HEK293 (cell line): ENCODE results near the gene MLLT6.
A peak's percentile ranks its signal among the peaks of the same experiment; 100 is the strongest.

ENCODE experiments used
- GFI1B ChIP-seq: fragments of 450-650 bp; formaldehyde crosslinking; IDR thresholded peaks from 2 replicates; pipeline ENCODE4 v1.5.1; 2016; ENCODE audit warnings: missing biosample characterization, missing genetic modification characterization
- GLI4 ChIP-seq: fragments of 450-650 bp; formaldehyde crosslinking; IDR thresholded peaks from 2 replicates; pipeline ENCODE4 v1.5.1; 2016; ENCODE audit warnings: missing biosample characterization, missing genetic modification characterization
- GLIS2 ChIP-seq: fragments of 450-650 bp; formaldehyde crosslinking; IDR thresholded peaks from 2 replicates; pipeline ENCODE4 v1.5.1; 2016; ENCODE audit warnings: missing biosample characterization, missing genetic modification characterization
- IKZF3 ChIP-seq: fragments of 450-650 bp; IDR thresholded peaks from 2 replicates; pipeline ENCODE4 v1.5.0; 2018; ENCODE audit warnings: missing biosample characterization, mild to moderate bottlenecking, missing genetic modification characterization, moderate library complexity
- KLF1 ChIP-seq: fragments of 450-650 bp; formaldehyde crosslinking; IDR thresholded peaks from 2 replicates; pipeline ENCODE4 v1.5.1; 2016; ENCODE audit warnings: missing biosample characterization, missing genetic modification characterization
- PRDM1 ChIP-seq: fragments of 450-650 bp; formaldehyde crosslinking; IDR thresholded peaks from 2 replicates; pipeline ENCODE4; 2016; ENCODE audit warnings: missing biosample characterization, missing genetic modification characterization
- RBAK ChIP-seq: fragments of 450-650 bp; formaldehyde crosslinking; IDR thresholded peaks from 2 replicates; pipeline ENCODE4 v1.5.1; 2016; ENCODE audit warnings: missing biosample characterization, missing genetic modification characterization
- SETDB1 ChIP-seq: IDR thresholded peaks from one replicate; pipeline ENCODE4 v1.6.1; 2017; ENCODE audit warnings: mild to moderate bottlenecking, low read length, moderate library complexity, mixed read lengths; ENCODE audit not compliant: insufficient read length
- ZBTB17 ChIP-seq: fragments of 450-650 bp; formaldehyde crosslinking; IDR thresholded peaks from 2 replicates; pipeline ENCODE4 v1.5.1; 2016; ENCODE audit warnings: missing biosample characterization, missing genetic modification characterization
- ZBTB20 ChIP-seq: fragments of 450-650 bp; formaldehyde crosslinking; IDR thresholded peaks from 2 replicates; pipeline ENCODE4 v1.5.1; 2016; ENCODE audit warnings: missing biosample characterization, missing genetic modification characterization
- ZFHX2 ChIP-seq: fragments of 450-650 bp; formaldehyde crosslinking; conservative IDR thresholded peaks from 2 replicates; pipeline ENCODE4 v1.5.1; 2016; ENCODE audit warnings: missing biosample characterization, missing genetic modification characterization
- ZFP41 ChIP-seq: fragments of 450-650 bp; formaldehyde crosslinking; IDR thresholded peaks from 2 replicates; pipeline ENCODE4 v1.5.1; 2016; ENCODE audit warnings: missing biosample characterization, missing genetic modification characterization, borderline replicate concordance
- ZNF184 ChIP-seq: fragments of 450-650 bp; IDR thresholded peaks from 2 replicates; pipeline ENCODE4 v1.5.1; 2018; ENCODE audit warnings: missing biosample characterization, mild to moderate bottlenecking, missing genetic modification characterization
- ZNF223 ChIP-seq: fragments of 450-650 bp; formaldehyde crosslinking; IDR thresholded peaks from 2 replicates; pipeline ENCODE4 v1.5.1; 2016; ENCODE audit warnings: missing biosample characterization, missing genetic modification characterization
- ZNF23 ChIP-seq: fragments of 450-650 bp; formaldehyde crosslinking; IDR thresholded peaks from 2 replicates; pipeline ENCODE4 v1.5.1; 2016; ENCODE audit warnings: missing biosample characterization, missing genetic modification characterization, borderline replicate concordance
- ZNF391 ChIP-seq: fragments of 450-650 bp; formaldehyde crosslinking; IDR thresholded peaks from 2 replicates; pipeline ENCODE4 v1.5.1; 2016; ENCODE audit warnings: low read depth, missing biosample characterization, missing genetic modification characterization, borderline replicate concordance
- ZNF514 ChIP-seq: fragments of 450-650 bp; formaldehyde crosslinking; IDR thresholded peaks from 2 replicates; pipeline ENCODE4 v1.5.1; 2016; ENCODE audit warnings: missing biosample characterization, missing genetic modification characterization
- ZNF544 ChIP-seq: fragments of 450-650 bp; formaldehyde crosslinking; IDR thresholded peaks from 2 replicates; pipeline ENCODE4 v1.5.0; 2017; ENCODE audit warnings: missing biosample characterization, missing genetic modification characterization
- ZNF792 ChIP-seq: fragments of 450-650 bp; formaldehyde crosslinking; IDR thresholded peaks from 2 replicates; pipeline ENCODE4 v1.5.1; 2016; ENCODE audit warnings: missing biosample characterization, missing genetic modification characterization
- TF ChIP-seq, protein P1 (sequence below): fragments of 450-650 bp; formaldehyde crosslinking; IDR thresholded peaks from 2 replicates; pipeline ENCODE4 v1.5.1; 2016; ENCODE audit warnings: missing biosample characterization, missing genetic modification characterization
- TF ChIP-seq, protein P2 (sequence below): fragments of 450-650 bp; formaldehyde crosslinking; IDR thresholded peaks from 2 replicates; pipeline ENCODE4 v1.5.1; 2016; ENCODE audit warnings: missing biosample characterization, missing genetic modification characterization
- TF ChIP-seq, protein P3 (sequence below): fragments of 450-650 bp; formaldehyde crosslinking; IDR thresholded peaks from 2 replicates; pipeline ENCODE4 v1.5.1; 2017; ENCODE audit warnings: missing biosample characterization, missing genetic modification characterization
- TF ChIP-seq, protein P4 (sequence below): fragments of 450-650 bp; formaldehyde crosslinking; IDR thresholded peaks from 2 replicates; pipeline ENCODE4 v1.5.1; 2016; ENCODE audit warnings: missing biosample characterization, missing genetic modification characterization
- TF ChIP-seq, protein P5 (sequence below): fragments of 450-650 bp; formaldehyde crosslinking; IDR thresholded peaks from 2 replicates; pipeline ENCODE4 v1.5.1; 2016; ENCODE audit warnings: missing biosample characterization, missing genetic modification characterization
- TF ChIP-seq, protein P6 (sequence below): fragments of 450-650 bp; formaldehyde crosslinking; IDR thresholded peaks from 2 replicates; pipeline ENCODE4 v1.5.1; 2016; ENCODE audit warnings: missing biosample characterization, missing genetic modification characterization
- TF ChIP-seq, protein P7 (sequence below): fragments of 450-650 bp; IDR thresholded peaks from 2 replicates; pipeline ENCODE4 v1.5.1; 2018; ENCODE audit warnings: missing biosample characterization, missing genetic modification characterization

Gene MLLT6

DNA sequence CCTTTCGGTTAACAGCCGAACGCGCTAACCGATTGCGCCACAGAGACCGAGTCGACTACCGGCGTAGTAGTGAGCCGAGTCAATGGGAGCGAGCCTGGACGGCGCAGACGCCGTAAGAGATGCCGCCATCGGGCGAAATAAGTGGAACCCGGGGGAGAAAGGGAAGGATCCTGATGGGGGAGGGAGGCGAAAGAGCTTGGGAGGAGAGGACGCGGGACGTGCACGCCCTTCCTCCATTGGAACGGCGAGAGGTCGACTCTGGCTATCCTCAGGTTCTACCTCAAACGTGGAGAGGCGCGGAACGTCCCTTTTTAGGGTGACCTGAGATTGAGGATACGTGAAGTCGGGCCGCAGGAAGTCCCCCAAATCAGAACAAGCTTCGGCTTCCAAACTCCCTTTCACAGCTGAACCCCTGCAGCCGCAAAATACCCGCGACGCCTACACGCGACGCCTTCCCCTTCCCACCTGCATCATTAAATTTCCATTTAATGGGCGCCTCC is 46.8 kb downstream of the MLLT6 start (continued):
- TF ChIP-seq, protein P1, sequence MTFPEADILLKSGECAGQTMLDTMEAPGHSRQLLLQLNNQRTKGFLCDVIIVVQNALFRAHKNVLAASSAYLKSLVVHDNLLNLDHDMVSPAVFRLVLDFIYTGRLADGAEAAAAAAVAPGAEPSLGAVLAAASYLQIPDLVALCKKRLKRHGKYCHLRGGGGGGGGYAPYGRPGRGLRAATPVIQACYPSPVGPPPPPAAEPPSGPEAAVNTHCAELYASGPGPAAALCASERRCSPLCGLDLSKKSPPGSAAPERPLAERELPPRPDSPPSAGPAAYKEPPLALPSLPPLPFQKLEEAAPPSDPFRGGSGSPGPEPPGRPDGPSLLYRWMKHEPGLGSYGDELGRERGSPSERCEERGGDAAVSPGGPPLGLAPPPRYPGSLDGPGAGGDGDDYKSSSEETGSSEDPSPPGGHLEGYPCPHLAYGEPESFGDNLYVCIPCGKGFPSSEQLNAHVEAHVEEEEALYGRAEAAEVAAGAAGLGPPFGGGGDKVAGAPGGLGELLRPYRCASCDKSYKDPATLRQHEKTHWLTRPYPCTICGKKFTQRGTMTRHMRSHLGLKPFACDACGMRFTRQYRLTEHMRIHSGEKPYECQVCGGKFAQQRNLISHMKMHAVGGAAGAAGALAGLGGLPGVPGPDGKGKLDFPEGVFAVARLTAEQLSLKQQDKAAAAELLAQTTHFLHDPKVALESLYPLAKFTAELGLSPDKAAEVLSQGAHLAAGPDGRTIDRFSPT (tag by site-specific recombination) = no peak
- TF ChIP-seq ZFHX2 (tag by site-specific recombination) = no peak
- TF ChIP-seq IKZF3 (tag by site-specific recombination) = peak; percentile 97
- peak; percentile 74; the same call in 1 of the 2 replicates for TF ChIP-seq GLIS2 (tag by site-specific recombination)
- peak; percentile 48; the same call in 1 of the 2 replicates for TF ChIP-seq GFI1B (tag by site-specific recombination)
- no peak; the same call in 1 of the 2 replicates for TF ChIP-seq ZNF391 (tag by site-specific recombination)
- TF ChIP-seq PRDM1 = peak; percentile 80
- TF ChIP-seq ZNF184 (tag by site-specific recombination) = no peak
- no peak for TF ChIP-seq ZNF544 (tag by site-specific recombination)
- TF ChIP-seq ZNF514 (tag by site-specific recombination) = no peak
- TF ChIP-seq KLF1 (tag by site-specific recombination) = peak; percentile 39; the same call in 1 of the 2 replicates
- TF ChIP-seq ZFP41 (tag by site-specific recombination) = no peak
- peak; percentile 45 for TF ChIP-seq ZBTB20
- TF ChIP-seq, protein P2, sequence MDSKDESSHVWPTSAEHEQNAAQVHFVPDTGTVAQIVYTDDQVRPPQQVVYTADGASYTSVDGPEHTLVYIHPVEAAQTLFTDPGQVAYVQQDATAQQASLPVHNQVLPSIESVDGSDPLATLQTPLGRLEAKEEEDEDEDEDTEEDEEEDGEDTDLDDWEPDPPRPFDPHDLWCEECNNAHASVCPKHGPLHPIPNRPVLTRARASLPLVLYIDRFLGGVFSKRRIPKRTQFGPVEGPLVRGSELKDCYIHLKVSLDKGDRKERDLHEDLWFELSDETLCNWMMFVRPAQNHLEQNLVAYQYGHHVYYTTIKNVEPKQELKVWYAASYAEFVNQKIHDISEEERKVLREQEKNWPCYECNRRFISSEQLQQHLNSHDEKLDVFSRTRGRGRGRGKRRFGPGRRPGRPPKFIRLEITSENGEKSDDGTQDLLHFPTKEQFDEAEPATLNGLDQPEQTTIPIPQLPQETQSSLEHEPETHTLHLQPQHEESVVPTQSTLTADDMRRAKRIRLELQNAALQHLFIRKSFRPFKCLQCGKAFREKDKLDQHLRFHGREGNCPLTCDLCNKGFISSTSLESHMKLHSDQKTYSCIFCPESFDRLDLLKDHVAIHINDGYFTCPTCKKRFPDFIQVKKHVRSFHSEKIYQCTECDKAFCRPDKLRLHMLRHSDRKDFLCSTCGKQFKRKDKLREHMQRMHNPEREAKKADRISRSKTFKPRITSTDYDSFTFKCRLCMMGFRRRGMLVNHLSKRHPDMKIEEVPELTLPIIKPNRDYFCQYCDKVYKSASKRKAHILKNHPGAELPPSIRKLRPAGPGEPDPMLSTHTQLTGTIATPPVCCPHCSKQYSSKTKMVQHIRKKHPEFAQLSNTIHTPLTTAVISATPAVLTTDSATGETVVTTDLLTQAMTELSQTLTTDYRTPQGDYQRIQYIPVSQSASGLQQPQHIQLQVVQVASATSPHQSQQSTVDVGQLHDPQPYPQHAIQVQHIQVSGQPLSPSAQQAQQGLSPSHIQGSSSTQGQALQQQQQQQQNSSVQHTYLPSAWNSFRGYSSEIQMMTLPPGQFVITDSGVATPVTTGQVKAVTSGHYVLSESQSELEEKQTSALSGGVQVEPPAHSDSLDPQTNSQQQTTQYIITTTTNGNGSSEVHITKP (tag by site-specific recombination) = peak; percentile 88
- TF ChIP-seq, protein P3, sequence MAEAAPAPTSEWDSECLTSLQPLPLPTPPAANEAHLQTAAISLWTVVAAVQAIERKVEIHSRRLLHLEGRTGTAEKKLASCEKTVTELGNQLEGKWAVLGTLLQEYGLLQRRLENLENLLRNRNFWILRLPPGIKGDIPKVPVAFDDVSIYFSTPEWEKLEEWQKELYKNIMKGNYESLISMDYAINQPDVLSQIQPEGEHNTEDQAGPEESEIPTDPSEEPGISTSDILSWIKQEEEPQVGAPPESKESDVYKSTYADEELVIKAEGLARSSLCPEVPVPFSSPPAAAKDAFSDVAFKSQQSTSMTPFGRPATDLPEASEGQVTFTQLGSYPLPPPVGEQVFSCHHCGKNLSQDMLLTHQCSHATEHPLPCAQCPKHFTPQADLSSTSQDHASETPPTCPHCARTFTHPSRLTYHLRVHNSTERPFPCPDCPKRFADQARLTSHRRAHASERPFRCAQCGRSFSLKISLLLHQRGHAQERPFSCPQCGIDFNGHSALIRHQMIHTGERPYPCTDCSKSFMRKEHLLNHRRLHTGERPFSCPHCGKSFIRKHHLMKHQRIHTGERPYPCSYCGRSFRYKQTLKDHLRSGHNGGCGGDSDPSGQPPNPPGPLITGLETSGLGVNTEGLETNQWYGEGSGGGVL (tag by site-specific recombination) = peak; percentile 96
- TF ChIP-seq ZBTB17 (tag by site-specific recombination) = peak; percentile 74; the same call in 1 of the 2 replicates
- TF ChIP-seq, protein P4, sequence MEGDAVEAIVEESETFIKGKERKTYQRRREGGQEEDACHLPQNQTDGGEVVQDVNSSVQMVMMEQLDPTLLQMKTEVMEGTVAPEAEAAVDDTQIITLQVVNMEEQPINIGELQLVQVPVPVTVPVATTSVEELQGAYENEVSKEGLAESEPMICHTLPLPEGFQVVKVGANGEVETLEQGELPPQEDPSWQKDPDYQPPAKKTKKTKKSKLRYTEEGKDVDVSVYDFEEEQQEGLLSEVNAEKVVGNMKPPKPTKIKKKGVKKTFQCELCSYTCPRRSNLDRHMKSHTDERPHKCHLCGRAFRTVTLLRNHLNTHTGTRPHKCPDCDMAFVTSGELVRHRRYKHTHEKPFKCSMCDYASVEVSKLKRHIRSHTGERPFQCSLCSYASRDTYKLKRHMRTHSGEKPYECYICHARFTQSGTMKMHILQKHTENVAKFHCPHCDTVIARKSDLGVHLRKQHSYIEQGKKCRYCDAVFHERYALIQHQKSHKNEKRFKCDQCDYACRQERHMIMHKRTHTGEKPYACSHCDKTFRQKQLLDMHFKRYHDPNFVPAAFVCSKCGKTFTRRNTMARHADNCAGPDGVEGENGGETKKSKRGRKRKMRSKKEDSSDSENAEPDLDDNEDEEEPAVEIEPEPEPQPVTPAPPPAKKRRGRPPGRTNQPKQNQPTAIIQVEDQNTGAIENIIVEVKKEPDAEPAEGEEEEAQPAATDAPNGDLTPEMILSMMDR (tag by site-specific recombination) = no peak
- peak; percentile 32; the same call in 1 of the 2 replicates for TF ChIP-seq ZNF792 (tag by site-specific recombination)
- TF ChIP-seq, protein P5, sequence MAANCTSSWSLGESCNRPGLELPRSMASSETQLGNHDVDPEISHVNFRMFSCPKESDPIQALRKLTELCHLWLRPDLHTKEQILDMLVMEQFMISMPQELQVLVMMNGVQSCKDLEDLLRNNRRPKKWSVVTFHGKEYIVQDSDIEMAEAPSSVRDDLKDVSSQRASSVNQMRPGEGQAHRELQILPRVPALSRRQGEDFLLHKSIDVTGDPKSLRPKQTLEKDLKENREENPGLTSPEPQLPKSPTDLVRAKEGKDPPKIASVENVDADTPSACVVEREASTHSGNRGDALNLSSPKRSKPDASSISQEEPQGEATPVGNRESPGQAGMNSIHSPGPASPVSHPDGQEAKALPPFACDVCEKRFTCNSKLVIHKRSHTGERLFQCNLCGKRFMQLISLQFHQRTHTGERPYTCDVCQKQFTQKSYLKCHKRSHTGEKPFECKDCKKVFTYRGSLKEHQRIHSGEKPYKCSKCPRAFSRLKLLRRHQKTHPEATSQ (tag by site-specific recombination) = no peak
- TF ChIP-seq ZNF223 (tag by site-specific recombination) = no peak; the same call in 1 of the 2 replicates
- no peak for TF ChIP-seq ZNF23
- TF ChIP-seq, protein P6, sequence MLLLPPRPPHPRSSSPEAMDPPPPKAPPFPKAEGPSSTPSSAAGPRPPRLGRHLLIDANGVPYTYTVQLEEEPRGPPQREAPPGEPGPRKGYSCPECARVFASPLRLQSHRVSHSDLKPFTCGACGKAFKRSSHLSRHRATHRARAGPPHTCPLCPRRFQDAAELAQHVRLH (tag by site-specific recombination) = peak; percentile 78
- TF ChIP-seq, protein P7, sequence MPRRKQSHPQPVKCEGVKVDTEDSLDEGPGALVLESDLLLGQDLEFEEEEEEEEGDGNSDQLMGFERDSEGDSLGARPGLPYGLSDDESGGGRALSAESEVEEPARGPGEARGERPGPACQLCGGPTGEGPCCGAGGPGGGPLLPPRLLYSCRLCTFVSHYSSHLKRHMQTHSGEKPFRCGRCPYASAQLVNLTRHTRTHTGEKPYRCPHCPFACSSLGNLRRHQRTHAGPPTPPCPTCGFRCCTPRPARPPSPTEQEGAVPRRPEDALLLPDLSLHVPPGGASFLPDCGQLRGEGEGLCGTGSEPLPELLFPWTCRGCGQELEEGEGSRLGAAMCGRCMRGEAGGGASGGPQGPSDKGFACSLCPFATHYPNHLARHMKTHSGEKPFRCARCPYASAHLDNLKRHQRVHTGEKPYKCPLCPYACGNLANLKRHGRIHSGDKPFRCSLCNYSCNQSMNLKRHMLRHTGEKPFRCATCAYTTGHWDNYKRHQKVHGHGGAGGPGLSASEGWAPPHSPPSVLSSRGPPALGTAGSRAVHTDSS = peak; percentile 37; the same call in 1 of the 2 replicates
- TF ChIP-seq SETDB1 = no peak
- TF ChIP-seq GLI4 (tag by site-specific recombination) = 0 out of 2 replicates have a peak, but pooled peaks have one; percentile 8
- no peak for TF ChIP-seq RBAK
